ENCODE data around the gene CST9L. TPM values are rescaled to one million over a fixed set of nuclear protein-coding genes. Genes with fewer than 3 reads are reported as not detected.
A peak's percentile ranks its signal among the peaks of the same experiment; 100 is the strongest.

CST9L gene
- total and polyA plus RNA-seq, 2 of the 13 experiments (the other 11 are each of a cell fraction or from before 2014, with no cell fraction given): 0.15 TPM; not detected in 1

- no peak for TF ChIP-seq PRDM4 (CRISPR knock-in tag; IDR thresholded peaks at IDR 0.05; ENCODE audit: borderline replicate concordance)
- TF ChIP-seq, protein P1, sequence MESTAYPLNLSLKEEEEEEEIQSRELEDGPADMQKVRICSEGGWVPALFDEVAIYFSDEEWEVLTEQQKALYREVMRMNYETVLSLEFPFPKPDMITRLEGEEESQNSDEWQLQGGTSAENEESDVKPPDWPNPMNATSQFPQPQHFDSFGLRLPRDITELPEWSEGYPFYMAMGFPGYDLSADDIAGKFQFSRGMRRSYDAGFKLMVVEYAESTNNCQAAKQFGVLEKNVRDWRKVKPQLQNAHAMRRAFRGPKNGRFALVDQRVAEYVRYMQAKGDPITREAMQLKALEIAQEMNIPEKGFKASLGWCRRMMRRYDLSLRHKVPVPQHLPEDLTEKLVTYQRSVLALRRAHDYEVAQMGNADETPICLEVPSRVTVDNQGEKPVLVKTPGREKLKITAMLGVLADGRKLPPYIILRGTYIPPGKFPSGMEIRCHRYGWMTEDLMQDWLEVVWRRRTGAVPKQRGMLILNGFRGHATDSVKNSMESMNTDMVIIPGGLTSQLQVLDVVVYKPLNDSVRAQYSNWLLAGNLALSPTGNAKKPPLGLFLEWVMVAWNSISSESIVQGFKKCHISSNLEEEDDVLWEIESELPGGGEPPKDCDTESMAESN (CRISPR knock-in tag; conservative IDR thresholded peaks at IDR 0.05): peak; percentile 68; the same call in 1 of the 2 replicates
- TF ChIP-seq ATF7 (IDR thresholded peaks at IDR 0.05): no peak
- TF ChIP-seq ATF7 (CRISPR knock-in tag; IDR thresholded peaks at IDR 0.05): no peak
- TF ChIP-seq CBX2 (IDR thresholded peaks at IDR 0.05; ENCODE audit: low read depth, low read length): no peak
- no peak for TF ChIP-seq CBX2 (CRISPR knock-in tag; IDR thresholded peaks at IDR 0.05; ENCODE audit: low read depth)
- no peak for TF ChIP-seq ZNF318 (CRISPR knock-in tag; IDR thresholded peaks at IDR 0.05)
- peak; percentile 62; the same call in 1 of the 2 replicates for TF ChIP-seq RCOR2 (CRISPR knock-in tag; IDR thresholded peaks at IDR 0.05)
- TF ChIP-seq ZMYM4 (CRISPR knock-in tag; IDR thresholded peaks at IDR 0.05): peak; percentile 63
- TF ChIP-seq ATF3 (CRISPR knock-in tag; IDR thresholded peaks at IDR 0.05): peak; percentile 38; the same call in 1 of the 2 replicates
- peak; percentile 24; the same call in 1 of the 2 replicates for TF ChIP-seq ZNF556 (CRISPR knock-in tag; IDR thresholded peaks at IDR 0.05; ENCODE audit: borderline replicate concordance)
- TF ChIP-seq, protein P2, sequence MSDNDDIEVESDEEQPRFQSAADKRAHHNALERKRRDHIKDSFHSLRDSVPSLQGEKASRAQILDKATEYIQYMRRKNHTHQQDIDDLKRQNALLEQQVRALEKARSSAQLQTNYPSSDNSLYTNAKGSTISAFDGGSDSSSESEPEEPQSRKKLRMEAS (IDR thresholded peaks at IDR 0.05): 0 out of 2 replicates have a peak, but pooled peaks have one; percentile 36
- TF ChIP-seq ZNF460 (CRISPR knock-in tag; IDR thresholded peaks at IDR 0.05; ENCODE audit: borderline replicate concordance): no peak
- TF ChIP-seq STAT5B (CRISPR knock-in tag; IDR thresholded peaks at IDR 0.05): no peak
- TF ChIP-seq SMARCC2 (IDR thresholded peaks at IDR 0.05): no peak
- TF ChIP-seq ZNF296 (CRISPR knock-in tag; conservative IDR thresholded peaks at IDR 0.05): no peak
Measured at GRCh38 chr20:23585808-23586734, 17.8 kb upstream of the CST9L start (continued).
